BE2C (cell line): ENCODE measurements around the gene SLC4A5.

Source experiments
- DNase-seq: peaks from one replicate; pipeline ENCODE4 v3.0.0-alpha.2; 2020
- H3K27me3 ChIP-seq: fragments of 250-450 bp; sonication (Bioruptor Pico); 2 replicates; pipeline ENCODE4 v1.5.1; 2020; ENCODE audit warnings: mild to moderate bottlenecking
- H3K36me3 ChIP-seq: fragments of 250-450 bp; sonication (Bioruptor Pico); 2 replicates; pipeline ENCODE4 v1.5.1; 2020; ENCODE audit warnings: mild to moderate bottlenecking
- H3K4me1 ChIP-seq: fragments of 250-450 bp; sonication (Bioruptor Pico); 2 replicates; pipeline ENCODE4 v1.5.1; 2020
- H3K4me3 ChIP-seq: 2 replicates; pipeline ENCODE4 v1.5.1; 2011; ENCODE audit warnings: low read depth, low read length
- H3K9me3 ChIP-seq: fragments of 250-450 bp; sonication (Bioruptor Pico); 2 replicates; pipeline ENCODE4 v1.5.1; 2020
- CTCF ChIP-seq: IDR thresholded peaks from 2 replicates; pipeline ENCODE4 v1.5.1; 2012; ENCODE audit warnings: mild to moderate bottlenecking, low read depth, low read length

The SLC4A5 gene

DNA sequence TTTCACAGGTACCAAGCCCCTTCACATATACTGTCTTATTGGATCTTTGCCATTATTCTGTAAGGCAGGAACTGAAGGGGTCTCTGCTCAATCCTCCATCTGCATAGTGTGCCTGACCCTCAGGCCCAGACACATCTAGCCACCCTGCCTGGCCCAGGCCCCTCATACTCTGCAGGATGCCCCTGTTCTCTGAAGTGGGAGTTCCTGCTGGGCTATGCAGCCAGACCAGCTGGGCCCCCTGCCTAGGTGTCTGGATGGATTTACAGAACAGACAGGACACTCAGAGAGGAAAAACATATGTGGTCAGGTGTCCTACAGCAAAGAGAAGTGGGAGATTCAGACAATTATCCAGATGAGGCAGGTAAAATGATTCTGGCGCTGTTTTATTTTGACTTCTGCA is 42.0 kb downstream of the SLC4A5 start:
- TF ChIP-seq CTCF: no peak
- Histone ChIP-seq H3K4me3 (no peak overlapping the region), H3K9me3 (no peaks in the 10 kb centered on the region), H3K36me3 (no peaks in the 10 kb centered on the region), H3K27me3 (no peaks in the 10 kb centered on the region), H3K4me1 (no peaks in the 10 kb centered on the region)
- no peak for DNase-seq

- DNase-seq: no peak
- Histone ChIP-seq H3K27me3 (no peaks in the 10 kb centered on the region), H3K36me3 (no peaks in the 10 kb centered on the region), H3K4me3 (no peak overlapping the region), H3K9me3 (no peaks in the 10 kb centered on the region), H3K4me1 (no peaks in the 10 kb centered on the region)
- no peak for TF ChIP-seq CTCF
Measured at GRCh38 chr2:74300506-74300905, 42.7 kb downstream of the SLC4A5 start.

- TF ChIP-seq CTCF: no peak
- H3K9me3 ChIP-seq: no peaks in the 10 kb centered on the region
- no peaks in the 10 kb centered on the region for H3K4me1 ChIP-seq
- no peak overlapping the region for H3K4me3 ChIP-seq
- no peak for DNase-seq
- no peaks in the 10 kb centered on the region for H3K36me3 ChIP-seq
- H3K27me3 ChIP-seq: no peaks in the 10 kb centered on the region
Measured at GRCh38 chr2:74297950-74298349, 45.3 kb downstream of the SLC4A5 start.

DNA sequence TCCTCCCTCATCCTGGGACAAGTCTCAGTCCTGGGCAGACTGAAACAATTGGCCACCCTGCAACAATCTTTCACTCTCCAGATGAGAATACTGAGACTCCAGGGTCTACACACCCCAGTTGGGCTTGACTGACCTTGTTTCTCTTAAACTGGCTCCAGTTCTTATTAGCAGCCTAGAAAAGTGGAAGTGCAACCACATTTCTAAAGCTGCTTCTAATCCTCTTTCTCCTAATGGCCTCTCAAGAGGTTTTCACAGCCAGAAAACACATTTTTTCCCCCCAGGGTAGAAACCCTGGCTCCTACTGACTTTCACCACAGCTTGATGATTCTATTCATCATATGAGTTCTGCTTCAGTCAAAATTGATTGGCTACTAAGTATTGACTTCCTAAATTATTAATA is 45.8 kb downstream of the SLC4A5 start:
- H3K27me3 ChIP-seq: no peaks in the 10 kb centered on the region
- no peaks in the 10 kb centered on the region for H3K9me3 ChIP-seq
- H3K36me3 ChIP-seq: no peaks in the 10 kb centered on the region
- no peaks in the 10 kb centered on the region for H3K4me1 ChIP-seq
- no peak for DNase-seq
- H3K4me3 ChIP-seq: no peak overlapping the region
- TF ChIP-seq CTCF: no peak

DNA sequence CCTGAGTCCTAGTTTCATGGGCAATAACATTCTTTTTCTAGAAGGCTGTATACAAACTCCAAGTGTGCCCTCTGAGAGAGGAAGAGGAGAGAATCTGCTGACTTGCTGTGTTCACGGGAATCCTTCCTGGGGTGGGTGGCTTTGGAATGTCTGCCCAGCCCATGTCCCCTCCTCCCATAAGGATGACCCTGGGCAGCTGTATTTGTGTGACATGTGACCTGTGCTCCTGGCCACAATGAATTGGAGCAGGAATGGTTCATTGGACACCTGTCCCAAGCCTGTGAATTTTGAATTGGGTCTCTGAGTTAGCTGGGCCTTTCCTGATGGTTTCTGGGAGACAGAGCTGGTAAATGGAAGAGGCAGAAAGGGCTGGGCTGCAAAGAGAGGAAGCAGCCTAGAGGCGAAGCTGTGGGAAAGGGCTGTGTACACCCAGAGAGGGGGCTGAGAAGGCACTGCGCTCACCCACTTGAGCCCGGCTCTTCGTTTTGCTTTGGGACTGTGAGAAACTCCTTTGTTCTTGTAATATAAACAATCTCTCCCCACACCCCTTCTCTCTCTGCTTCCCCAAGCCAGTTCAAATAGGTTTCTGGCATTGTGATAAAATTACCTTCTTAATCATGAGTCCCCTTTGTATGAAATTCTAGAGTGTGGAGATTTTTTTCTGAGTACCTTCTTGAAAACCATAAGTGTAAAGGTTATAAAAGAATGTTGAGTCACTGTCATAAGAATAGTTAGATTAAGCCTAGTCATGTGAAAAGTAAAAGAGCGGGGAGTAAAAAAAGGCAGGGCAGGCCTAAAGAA is 49.8 kb downstream of the SLC4A5 start:
- no peaks in the 10 kb centered on the region for H3K27me3 ChIP-seq
- H3K9me3 ChIP-seq: no peaks in the 10 kb centered on the region
- TF ChIP-seq CTCF: no peak
- H3K4me1 ChIP-seq: no peaks in the 10 kb centered on the region
- no peak overlapping the region for H3K4me3 ChIP-seq
- H3K36me3 ChIP-seq: no peaks in the 10 kb centered on the region
- DNase-seq: no peak

DNA sequence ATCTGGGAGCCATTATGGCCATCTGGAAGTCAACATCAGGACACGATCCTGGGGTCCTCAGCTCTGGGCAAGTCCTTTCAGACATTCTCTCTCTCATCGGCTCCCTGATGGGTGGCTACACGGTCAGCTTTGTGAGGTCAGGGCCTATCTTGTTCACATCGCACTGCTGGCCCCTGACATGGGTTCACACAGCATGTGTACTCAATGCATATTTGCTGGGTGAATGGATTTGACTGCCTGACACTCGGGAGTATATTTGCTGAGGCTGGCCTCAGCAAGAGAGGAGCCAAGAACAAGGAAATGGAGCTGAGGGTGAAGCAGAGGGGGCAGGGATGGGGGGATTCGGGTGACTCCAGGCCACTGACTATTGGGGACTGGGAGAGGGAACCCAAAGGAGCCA is 50.5 kb downstream of the SLC4A5 start:
- H3K4me1 ChIP-seq: no peaks in the 10 kb centered on the region
- no peak for TF ChIP-seq CTCF
- no peaks in the 10 kb centered on the region for H3K9me3 ChIP-seq
- H3K4me3 ChIP-seq: no peak overlapping the region
- no peaks in the 10 kb centered on the region for H3K27me3 ChIP-seq
- H3K36me3 ChIP-seq: no peaks in the 10 kb centered on the region
- DNase-seq: no peak
